Right lobe of liver (tissue), 6 donors: ENCODE measurements around the gene ZNF425. TPM values are rescaled to one million over a fixed set of nuclear protein-coding genes. Genes with fewer than 3 reads are reported as not detected.
"Not testable (repeated sequence)": the region's sequence is repeated elsewhere in the genome, so short reads cannot be mapped to it uniquely, and the experiment has no call there.

Experiments
- ATAC-seq, 4 donors: fragments of 200-7000 bp; cut with Tn5 transposase; one replicate each; pipeline ENCODE4 v1.9.1; 2020; ENCODE audit warnings: mild to moderate bottlenecking in 4 of 4, moderate library complexity in 4 of 4
- DNase-seq, 3 donors: peaks; one replicate each; pipeline ENCODE4 v3.0.0-alpha.2; 2020
- H3K27ac ChIP-seq, 3 donors: fragments of 200-600 bp; one replicate each; pipeline ENCODE4 v1.8.0; 2022
- H3K27me3 ChIP-seq, 2 donors: fragments of 200-600 bp; one replicate each; pipeline ENCODE4 v1.8.0; 2022
- H3K36me3 ChIP-seq, 4 donors: fragments of 200-600 bp; sonication (generic) in 1 of 4; one replicate each; pipeline versions ENCODE4 v1.5.1 to v1.8.0; 2017 to 2022; ENCODE audit warnings: control low read depth in 1 of 4
- H3K4me1 ChIP-seq, 4 donors: fragments of 200-600 bp; sonication (generic) in 1 of 4; one replicate each; pipeline versions ENCODE4 v1.5.1 to v1.8.0; 2017 to 2022; ENCODE audit warnings: control low read depth in 1 of 4
- H3K4me3 ChIP-seq, 3 donors: fragments of 200-600 bp; one replicate each; pipeline ENCODE4 v1.8.0; 2022
- H3K9me3 ChIP-seq, 4 donors: fragments of 200-600 bp; sonication (generic) in 1 of 4; one replicate each; pipeline versions ENCODE4 v1.5.1 to v1.8.0; 2017 to 2022; ENCODE audit warnings: control low read depth in 1 of 4
- CTCF ChIP-seq, 4 donors: fragments of 200-600 bp in 3 of 4; fragments of 450-650 bp in 1 of 4; IDR thresholded peaks; one replicate each; pipeline versions ENCODE4 v1.5.1 to v1.8.0; 2016 to 2022; ENCODE audit warnings: antibody characterized with exemption in 4 of 4, mild to moderate bottlenecking in 2 of 4
- POLR2A ChIP-seq: fragments of 450-650 bp; IDR thresholded peaks from one replicate; pipeline ENCODE4 v1.6.1; 2017; ENCODE audit warnings: antibody characterized with exemption, mild to moderate bottlenecking
- WGBS: methylation state at CpG from one replicate; pipeline ENCODE4 v1.1.6; 2018; ENCODE audit warnings: low coverage, low lambda C conversion rate; ENCODE audit not compliant: insufficient coverage; ENCODE audit errors: missing lambda C conversion rate; 5-methylcytosine and 5-hydroxymethylcytosine counted together
- intact Hi-C, 2 donors: fragments of 100-400 bp; cut with DNase I; formaldehyde crosslinking; loops; one replicate each; pipeline versions ENCODE4 v1.11.2 to v1.14.1; 2022
- total RNA-seq, 6 experiments: library from RNA; depleted of rRNA in 2 of 6; stranded (reverse); fragments of >200 nt in 2 of 6; fragmentation: NEBNext Ultra II Directional in 3 of 6; extraction: Animal tissue kit (Norgen Biotek cat#: 25700) in 3 of 6; gene quantifications; one replicate each; pipeline versions ENCODE4 v1.1.0 to v1.2.4, GENCODE V29; 2016 to 2023
- donor health status: DM: no; HTN: yes; CAD: no.
- donor health status: DM: no; HTN: no; CAD: no.
- donor health status: DM: no; HTN: no; CAD: no.
- donor health status: DM: no; HTN: yes; CAD: no.
- donor health status: DM: no; HTN: yes; CAD: no.

ZNF425 gene
- total RNA-seq, 6 experiments from 2014 or later = 0.06 to 1.4 (median 0.44) TPM

- 46% methylated on average over 4 of the region's 4 CpGs for WGBS
- intact Hi-C loops = loop anchor here in 1 of 2 donors (10.0 kb wide), 1 partner anchor 88 kb away; no protein-coding TSS in a partner anchor
- DNase-seq (no peak), ATAC-seq (no peak)
- Histone ChIP-seq H3K36me3 (no peaks in the 10 kb centered on the region), H3K4me1 (peaks cover 0 to 10% (median 2%) of the 10 kb centered on the region in 4 donors), H3K9me3 (no peaks in the 10 kb centered on the region), H3K27ac (no peak overlapping the region), H3K27me3 (no peaks in the 10 kb centered on the region), H3K4me3 (no peak overlapping the region)
- TF ChIP-seq CTCF (IDR thresholded peaks at IDR 0.05) (no peak), POLR2A (no peak)
These were observed 32.9 kb downstream of the ZNF425 start for GRCh38 chr7:149093228-149093627.

GRCh38 chr7:149092244-149092643 lies 33.9 kb downstream of the ZNF425 start:
- H3K4me1 ChIP-seq, DNase-seq, H3K4me3 ChIP-seq, H3K36me3 ChIP-seq, ATAC-seq, H3K9me3 ChIP-seq, H3K27me3 ChIP-seq: not testable (repeated sequence)
- WGBS = 85% methylated on average over 4 of the region's 20 CpGs
- intact Hi-C loops = loop anchor here in 1 of 2 donors (10.0 kb wide), 1 partner anchor 87 kb away; no protein-coding TSS in a partner anchor
- H3K27ac ChIP-seq = peak overlapping the region in 1 of 3 donors; percentile 81

- ATAC-seq = peak; percentile 94 to 98 (median 96)
These were observed 35.5 kb downstream of the ZNF425 start, which contains the start of gene ZNF786 for GRCh38 chr7:149090397-149091195. Gene ZNF786 (minus strand): TSS chr7:149090718. CDS start chr7:149090640, 78 bp downstream.

GRCh38 chr7:149087376-149087775 lies 38.7 kb downstream of the ZNF425 start:
- no peak overlapping the region for H3K27ac ChIP-seq
- H3K4me1 ChIP-seq = peaks cover 0 to 10% (median 2%) of the 10 kb centered on the region in 4 donors
- H3K4me3 ChIP-seq = no peak overlapping the region
- ATAC-seq (no peak), DNase-seq (no peak)
- intact Hi-C loops = no loop called here
- no peaks in the 10 kb centered on the region for H3K27me3 ChIP-seq
- no peaks in the 10 kb centered on the region for H3K36me3 ChIP-seq
- H3K9me3 ChIP-seq = no peaks in the 10 kb centered on the region
- TF ChIP-seq CTCF (IDR thresholded peaks at IDR 0.05) (no peak), POLR2A (no peak)
- 82% methylated on average over 5 of the region's 6 CpGs for WGBS

More at GRCh38 chr7:149090397-149091195, 35.5 kb downstream of the ZNF425 start, which contains the start of gene ZNF786:
- intact Hi-C loops = loop anchor here in 1 of 2 donors (10.0 kb wide), 1 partner anchor 86 kb away; no protein-coding TSS in a partner anchor
- H3K4me1 ChIP-seq = peaks cover 0 to 10% (median 2%) of the 10 kb centered on the region in 4 donors
- TF ChIP-seq CTCF (IDR thresholded peaks at IDR 0.05) = peak; percentile 89 to 94 (median 92)
- TF ChIP-seq POLR2A = peak; percentile 86
- DNase-seq = peak; percentile 89 to 91 (median 91)
- no peaks in the 10 kb centered on the region for H3K27me3 ChIP-seq
- peak within 1 kb of the TSS; percentile 77 to 96 (median 81) for H3K27ac ChIP-seq
- H3K9me3 ChIP-seq = no peaks in the 10 kb centered on the region
- WGBS = under 1% methylated on average over 34 of the region's 77 CpGs
- H3K36me3 ChIP-seq = no peaks in the 10 kb centered on the region
- H3K4me3 ChIP-seq = peak within 1 kb of the TSS; percentile 98 to 99 (median 98)

- Histone ChIP-seq H3K27ac (no peak overlapping the region), H3K36me3 (no peaks in the 10 kb centered on the region), H3K4me3 (no peak overlapping the region), H3K9me3 (no peaks in the 10 kb centered on the region), H3K4me1 (peaks cover 0 to 5% (median 2%) of the 10 kb centered on the region in 4 donors), H3K27me3 (no peaks in the 10 kb centered on the region)
- no peak for TF ChIP-seq CTCF (IDR thresholded peaks at IDR 0.05)
- no peak for TF ChIP-seq POLR2A
- ATAC-seq (no peak), DNase-seq (no peak)
- 58% methylated on average over 1 of the region's 1 CpG for WGBS
- intact Hi-C loops = no loop called here
These were observed 40.3 kb downstream of the ZNF425 start for GRCh38 chr7:149085866-149086265.
